ENCODE results near the gene KRTAP1-5.

DNA sequence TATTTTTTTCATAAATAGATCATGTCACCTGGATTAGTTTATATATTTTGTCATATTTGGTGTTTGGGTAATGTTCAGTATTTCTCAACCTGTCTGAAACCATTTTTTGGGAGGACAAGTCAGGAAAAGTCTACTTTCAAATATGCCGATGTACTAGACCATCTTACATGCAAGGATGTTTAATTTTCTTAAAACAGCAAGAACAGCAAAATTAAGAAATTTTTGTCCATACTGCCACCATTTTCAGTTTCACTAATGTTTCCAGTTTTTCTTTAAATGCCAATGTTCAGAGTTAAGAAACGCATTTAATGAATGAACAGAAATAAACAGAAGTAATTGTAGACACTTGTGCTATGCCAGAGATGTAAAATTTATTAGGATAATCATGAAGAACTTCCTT is 33.9 kb downstream of the KRTAP1-5 start:
- TF ChIP-seq, protein P1, sequence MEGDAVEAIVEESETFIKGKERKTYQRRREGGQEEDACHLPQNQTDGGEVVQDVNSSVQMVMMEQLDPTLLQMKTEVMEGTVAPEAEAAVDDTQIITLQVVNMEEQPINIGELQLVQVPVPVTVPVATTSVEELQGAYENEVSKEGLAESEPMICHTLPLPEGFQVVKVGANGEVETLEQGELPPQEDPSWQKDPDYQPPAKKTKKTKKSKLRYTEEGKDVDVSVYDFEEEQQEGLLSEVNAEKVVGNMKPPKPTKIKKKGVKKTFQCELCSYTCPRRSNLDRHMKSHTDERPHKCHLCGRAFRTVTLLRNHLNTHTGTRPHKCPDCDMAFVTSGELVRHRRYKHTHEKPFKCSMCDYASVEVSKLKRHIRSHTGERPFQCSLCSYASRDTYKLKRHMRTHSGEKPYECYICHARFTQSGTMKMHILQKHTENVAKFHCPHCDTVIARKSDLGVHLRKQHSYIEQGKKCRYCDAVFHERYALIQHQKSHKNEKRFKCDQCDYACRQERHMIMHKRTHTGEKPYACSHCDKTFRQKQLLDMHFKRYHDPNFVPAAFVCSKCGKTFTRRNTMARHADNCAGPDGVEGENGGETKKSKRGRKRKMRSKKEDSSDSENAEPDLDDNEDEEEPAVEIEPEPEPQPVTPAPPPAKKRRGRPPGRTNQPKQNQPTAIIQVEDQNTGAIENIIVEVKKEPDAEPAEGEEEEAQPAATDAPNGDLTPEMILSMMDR (IDR thresholded peaks at IDR 0.05), result no peak
- TF ChIP-seq EZH2 (IDR thresholded peaks at IDR 0.05), result no peak

Data from neural progenitor cell (in vitro differentiated cells).